ENCODE measurements around the gene PTBP3.

DNA sequence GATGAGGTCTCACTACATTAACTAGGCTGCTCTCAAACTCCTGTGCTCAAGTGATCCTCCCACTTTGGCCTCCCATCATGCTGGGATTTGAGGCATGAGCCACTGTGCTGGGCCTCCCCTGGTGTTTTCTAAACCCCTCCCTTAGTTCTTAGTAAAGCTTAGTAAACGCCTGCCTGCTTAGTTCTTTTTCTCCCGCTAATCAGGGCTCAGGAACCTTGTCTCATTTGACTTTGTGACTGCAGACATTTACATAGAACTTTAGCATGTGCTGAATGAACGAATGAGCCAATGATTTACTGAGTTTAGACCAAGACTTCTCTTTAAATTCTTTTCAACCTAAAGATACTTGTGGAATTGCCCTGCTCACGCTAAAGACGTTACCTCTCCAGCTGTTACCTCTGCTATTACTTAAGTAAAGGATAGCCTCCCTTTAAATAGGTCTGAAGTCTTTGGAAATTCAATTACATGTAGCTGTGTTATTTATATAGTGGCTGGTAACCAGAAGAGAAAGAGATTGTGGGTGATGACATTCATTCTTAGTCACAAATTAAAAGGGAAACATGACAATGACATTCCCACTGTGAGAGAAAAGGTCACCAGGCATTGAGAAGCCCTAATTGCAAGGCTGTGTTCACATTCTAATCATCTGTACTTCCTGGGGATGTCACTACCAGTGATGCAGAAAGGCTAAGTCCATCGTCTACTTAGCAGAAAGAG is 139.7 kb downstream of the PTBP3 start:
- TF ChIP-seq, protein P1, sequence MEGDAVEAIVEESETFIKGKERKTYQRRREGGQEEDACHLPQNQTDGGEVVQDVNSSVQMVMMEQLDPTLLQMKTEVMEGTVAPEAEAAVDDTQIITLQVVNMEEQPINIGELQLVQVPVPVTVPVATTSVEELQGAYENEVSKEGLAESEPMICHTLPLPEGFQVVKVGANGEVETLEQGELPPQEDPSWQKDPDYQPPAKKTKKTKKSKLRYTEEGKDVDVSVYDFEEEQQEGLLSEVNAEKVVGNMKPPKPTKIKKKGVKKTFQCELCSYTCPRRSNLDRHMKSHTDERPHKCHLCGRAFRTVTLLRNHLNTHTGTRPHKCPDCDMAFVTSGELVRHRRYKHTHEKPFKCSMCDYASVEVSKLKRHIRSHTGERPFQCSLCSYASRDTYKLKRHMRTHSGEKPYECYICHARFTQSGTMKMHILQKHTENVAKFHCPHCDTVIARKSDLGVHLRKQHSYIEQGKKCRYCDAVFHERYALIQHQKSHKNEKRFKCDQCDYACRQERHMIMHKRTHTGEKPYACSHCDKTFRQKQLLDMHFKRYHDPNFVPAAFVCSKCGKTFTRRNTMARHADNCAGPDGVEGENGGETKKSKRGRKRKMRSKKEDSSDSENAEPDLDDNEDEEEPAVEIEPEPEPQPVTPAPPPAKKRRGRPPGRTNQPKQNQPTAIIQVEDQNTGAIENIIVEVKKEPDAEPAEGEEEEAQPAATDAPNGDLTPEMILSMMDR (IDR thresholded peaks at IDR 0.05): no peak
- TF ChIP-seq YY1 (IDR thresholded peaks at IDR 0.05; ENCODE audit: low read depth) (no peak), GABPA (IDR thresholded peaks at IDR 0.05; ENCODE audit: low read depth) (no peak), RFX5 (IDR thresholded peaks at IDR 0.05; ENCODE audit: low read length) (no peak), TAF1 (IDR thresholded peaks at IDR 0.05; ENCODE audit: borderline replicate concordance, low read depth, low read length) (no peak), RAD21 (IDR thresholded peaks at IDR 0.05; ENCODE audit: low read length) (no peak), MXI1 (IDR thresholded peaks at IDR 0.05; ENCODE audit: low read depth, low read length) (no peak), POLR2AphosphoS5 (IDR thresholded peaks at IDR 0.05; ENCODE audit: low read depth, low read length) (no peak), SMC3 (IDR thresholded peaks at IDR 0.05; ENCODE audit: low read depth, low read length) (no peak), JUND (IDR thresholded peaks at IDR 0.05) (no peak)
- TF ChIP-seq, protein P2, sequence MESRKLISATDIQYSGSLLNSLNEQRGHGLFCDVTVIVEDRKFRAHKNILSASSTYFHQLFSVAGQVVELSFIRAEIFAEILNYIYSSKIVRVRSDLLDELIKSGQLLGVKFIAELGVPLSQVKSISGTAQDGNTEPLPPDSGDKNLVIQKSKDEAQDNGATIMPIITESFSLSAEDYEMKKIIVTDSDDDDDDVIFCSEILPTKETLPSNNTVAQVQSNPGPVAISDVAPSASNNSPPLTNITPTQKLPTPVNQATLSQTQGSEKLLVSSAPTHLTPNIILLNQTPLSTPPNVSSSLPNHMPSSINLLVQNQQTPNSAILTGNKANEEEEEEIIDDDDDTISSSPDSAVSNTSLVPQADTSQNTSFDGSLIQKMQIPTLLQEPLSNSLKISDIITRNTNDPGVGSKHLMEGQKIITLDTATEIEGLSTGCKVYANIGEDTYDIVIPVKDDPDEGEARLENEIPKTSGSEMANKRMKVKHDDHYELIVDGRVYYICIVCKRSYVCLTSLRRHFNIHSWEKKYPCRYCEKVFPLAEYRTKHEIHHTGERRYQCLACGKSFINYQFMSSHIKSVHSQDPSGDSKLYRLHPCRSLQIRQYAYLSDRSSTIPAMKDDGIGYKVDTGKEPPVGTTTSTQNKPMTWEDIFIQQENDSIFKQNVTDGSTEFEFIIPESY (IDR thresholded peaks at IDR 0.05; ENCODE audit: borderline replicate concordance, low read depth): no peak
- TF ChIP-seq, protein P3, sequence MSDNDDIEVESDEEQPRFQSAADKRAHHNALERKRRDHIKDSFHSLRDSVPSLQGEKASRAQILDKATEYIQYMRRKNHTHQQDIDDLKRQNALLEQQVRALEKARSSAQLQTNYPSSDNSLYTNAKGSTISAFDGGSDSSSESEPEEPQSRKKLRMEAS (IDR thresholded peaks at IDR 0.05; ENCODE audit: low read depth): no peak
